K562 (cell line): ENCODE results near the gene NEU1. TPM values are rescaled to one million over a fixed set of nuclear protein-coding genes. Genes with fewer than 3 reads are reported as not detected.

Source experiments
- E2F3 ChIP-seq: fragments of 250-450 bp; sonication (Bioruptor Pico); IDR thresholded peaks from 2 replicates; pipeline ENCODE4 v1.4.0; 2020; ENCODE audit warnings: mild to moderate bottlenecking
- GABPB1 ChIP-seq: sonication (generic); formaldehyde crosslinking; IDR thresholded peaks from 2 replicates; pipeline ENCODE4 v1.8.0; 2022; ENCODE audit warnings: mild to moderate bottlenecking, missing genetic modification reagents
- MECOM ChIP-seq: fragments of 250-450 bp; sonication (Bioruptor Pico); IDR thresholded peaks from 2 replicates; pipeline ENCODE4 v1.8.0; 2022; ENCODE audit warnings: inconsistent platforms
- RERE ChIP-seq: sonication (generic); formaldehyde crosslinking; IDR thresholded peaks from 2 replicates; pipeline ENCODE4 v1.8.0; 2023; ENCODE audit warnings: missing genetic modification reagents, mild to moderate bottlenecking, borderline replicate concordance
- SOX6 ChIP-seq: fragments of 450-650 bp; IDR thresholded peaks from 2 replicates; pipeline ENCODE4 v1.6.1; 2014; ENCODE audit warnings: mild to moderate bottlenecking
- TBL1XR1 ChIP-seq, 2 experiments: IDR thresholded peaks; 2 replicates each; pipeline ENCODE4 v1.6.1; 2012; ENCODE audit warnings: improper control_type of control experiment in 2 of 2, low read length in 2 of 2, mild to moderate bottlenecking in 1 of 2
- TEAD4 ChIP-seq, 2 experiments: sonication (generic) in 1 of 2; formaldehyde crosslinking in 1 of 2; IDR thresholded peaks; 2 replicates each; pipeline versions ENCODE4 v1.6.1 to v1.8.0; 2012 to 2022; ENCODE audit warnings: borderline replicate concordance in 1 of 2, inconsistent platforms in 1 of 2, low read length in 1 of 2, mild to moderate bottlenecking in 1 of 2, missing genetic modification reagents in 1 of 2
- ZNF318 ChIP-seq, 2 experiments: fragments of 450-650 bp; IDR thresholded peaks; 2 replicates each; pipeline ENCODE4 v1.6.1; 2016; ENCODE audit warnings: mild to moderate bottlenecking in 2 of 2, borderline replicate concordance in 1 of 2, low read depth in 1 of 2, moderate library complexity in 1 of 2
- ZNF511 ChIP-seq: sonication (generic); formaldehyde crosslinking; IDR thresholded peaks from 2 replicates; pipeline ENCODE4 v1.8.0; 2022; ENCODE audit warnings: mild to moderate bottlenecking, missing genetic modification reagents
- polyA plus RNA-seq, 8 experiments: library from polyadenylated mRNA; depleted of rRNA in 4 of 8; stranded (reverse) in 5 of 8; unstranded in 3 of 8; fragments of >200 nt; fragmentation: Nextera tagmentation in 2 of 8; fragmentation: Illumina TruSeq in 1 of 8; extraction: Ambion mirVana in 2 of 8; extraction: Trizol in 1 of 8; gene quantifications; 2 replicates each; pipeline versions ENCODE4 v1.2.1 to v1.2.3, GENCODE V29; 2011 to 2014; ENCODE audit warnings: inconsistent platforms in 1 of 8, missing spikeins in 1 of 8
- total RNA-seq, 7 experiments: library from RNA; depleted of rRNA in 6 of 7; stranded (reverse); fragments of >200 nt in 6 of 7; fragmentation: Illumina TruSeq in 2 of 7; extraction: Trizol in 2 of 7; gene quantifications; 2 replicates each; pipeline versions ENCODE4 v1.2.1 to v1.2.3, GENCODE V29; 2011 to 2021; ENCODE audit warnings: low replicate concordance in 1 of 7
- TF ChIP-seq, protein P1 (sequence below): IDR thresholded peaks from 2 replicates; pipeline ENCODE4 v1.6.1; 2011; ENCODE audit warnings: borderline replicate concordance, low read depth, mild to moderate bottlenecking, moderate library complexity, low read length; ENCODE audit not compliant: insufficient read depth, poor library complexity, severe bottlenecking

The NEU1 gene
- total and polyA plus RNA-seq, 9 of the 15 experiments (the other 6 are each of a cell fraction or from before 2014, with no cell fraction given), result 14.8 to 67.8 (median 51.0) TPM

- TF ChIP-seq, protein P1, sequence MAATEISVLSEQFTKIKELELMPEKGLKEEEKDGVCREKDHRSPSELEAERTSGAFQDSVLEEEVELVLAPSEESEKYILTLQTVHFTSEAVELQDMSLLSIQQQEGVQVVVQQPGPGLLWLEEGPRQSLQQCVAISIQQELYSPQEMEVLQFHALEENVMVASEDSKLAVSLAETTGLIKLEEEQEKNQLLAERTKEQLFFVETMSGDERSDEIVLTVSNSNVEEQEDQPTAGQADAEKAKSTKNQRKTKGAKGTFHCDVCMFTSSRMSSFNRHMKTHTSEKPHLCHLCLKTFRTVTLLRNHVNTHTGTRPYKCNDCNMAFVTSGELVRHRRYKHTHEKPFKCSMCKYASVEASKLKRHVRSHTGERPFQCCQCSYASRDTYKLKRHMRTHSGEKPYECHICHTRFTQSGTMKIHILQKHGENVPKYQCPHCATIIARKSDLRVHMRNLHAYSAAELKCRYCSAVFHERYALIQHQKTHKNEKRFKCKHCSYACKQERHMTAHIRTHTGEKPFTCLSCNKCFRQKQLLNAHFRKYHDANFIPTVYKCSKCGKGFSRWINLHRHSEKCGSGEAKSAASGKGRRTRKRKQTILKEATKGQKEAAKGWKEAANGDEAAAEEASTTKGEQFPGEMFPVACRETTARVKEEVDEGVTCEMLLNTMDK, result no peak
- TF ChIP-seq E2F3 (no peak), SOX6 (no peak), GABPB1 (no peak), TEAD4 (IDR thresholded peaks at IDR 0.05; ENCODE audit: low read length) (peak; percentile 43; the same call in 1 of the 2 replicates), TEAD4 (CRISPR knock-in tag; IDR thresholded peaks at IDR 0.05; ENCODE audit: borderline replicate concordance) (no peak), ZNF318 (IDR thresholded peaks at IDR 0.05; ENCODE audit: borderline replicate concordance in 1 of 2, low read depth in 1 of 2) (no peak), ZNF511 (CRISPR knock-in tag) (no peak), TBL1XR1 (IDR thresholded peaks at IDR 0.05; ENCODE audit: low read length in 2 of 2) (peak in 1 of 2 experiments; percentile 17; a peak in 1 of 4 replicates), MECOM (peak; percentile 75; the same call in 1 of the 2 replicates), RERE (no peak)
These were observed 41.3 kb upstream of the NEU1 start (continued) for GRCh38 chr6:31903957-31904356.
